ENCODE measurements around the gene TLNRD1.
"Not testable (repeated sequence)": the region's sequence is repeated elsewhere in the genome, so short reads cannot be mapped to it uniquely, and the experiment has no call there.

TLNRD1 gene

GRCh38 chr15:81000624-81001151 lies at the start of gene TLNRD1:
TSS of gene TLNRD1 (plus strand) at chr15:81000923. CDS start at chr15:81002272, 1,349 bp downstream.
- DNase-seq (ENCODE audit: low spot score), result peak; percentile 82

DNA sequence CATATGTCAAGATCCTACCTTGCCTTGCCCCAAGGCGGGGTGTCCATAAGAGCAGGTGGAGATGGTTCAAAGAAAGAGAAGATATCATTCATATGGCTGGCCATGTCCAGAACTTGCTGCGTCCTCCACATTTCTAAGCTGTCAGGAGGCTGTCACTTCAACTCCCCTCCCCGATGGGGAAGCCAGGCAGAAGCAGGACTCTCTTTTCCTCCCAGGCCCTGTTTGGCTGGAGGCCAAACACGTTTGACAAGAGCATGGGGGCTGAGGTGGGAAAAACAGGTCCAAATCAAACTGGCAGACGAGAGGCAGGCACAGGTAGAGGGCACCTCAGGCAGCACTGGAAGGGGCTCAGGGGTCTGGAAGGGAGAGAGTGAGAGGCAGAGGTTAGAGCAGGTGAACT lies 48.8 kb upstream of the TLNRD1 start:
- DNase-seq (ENCODE audit: low spot score), result no peak

DNA sequence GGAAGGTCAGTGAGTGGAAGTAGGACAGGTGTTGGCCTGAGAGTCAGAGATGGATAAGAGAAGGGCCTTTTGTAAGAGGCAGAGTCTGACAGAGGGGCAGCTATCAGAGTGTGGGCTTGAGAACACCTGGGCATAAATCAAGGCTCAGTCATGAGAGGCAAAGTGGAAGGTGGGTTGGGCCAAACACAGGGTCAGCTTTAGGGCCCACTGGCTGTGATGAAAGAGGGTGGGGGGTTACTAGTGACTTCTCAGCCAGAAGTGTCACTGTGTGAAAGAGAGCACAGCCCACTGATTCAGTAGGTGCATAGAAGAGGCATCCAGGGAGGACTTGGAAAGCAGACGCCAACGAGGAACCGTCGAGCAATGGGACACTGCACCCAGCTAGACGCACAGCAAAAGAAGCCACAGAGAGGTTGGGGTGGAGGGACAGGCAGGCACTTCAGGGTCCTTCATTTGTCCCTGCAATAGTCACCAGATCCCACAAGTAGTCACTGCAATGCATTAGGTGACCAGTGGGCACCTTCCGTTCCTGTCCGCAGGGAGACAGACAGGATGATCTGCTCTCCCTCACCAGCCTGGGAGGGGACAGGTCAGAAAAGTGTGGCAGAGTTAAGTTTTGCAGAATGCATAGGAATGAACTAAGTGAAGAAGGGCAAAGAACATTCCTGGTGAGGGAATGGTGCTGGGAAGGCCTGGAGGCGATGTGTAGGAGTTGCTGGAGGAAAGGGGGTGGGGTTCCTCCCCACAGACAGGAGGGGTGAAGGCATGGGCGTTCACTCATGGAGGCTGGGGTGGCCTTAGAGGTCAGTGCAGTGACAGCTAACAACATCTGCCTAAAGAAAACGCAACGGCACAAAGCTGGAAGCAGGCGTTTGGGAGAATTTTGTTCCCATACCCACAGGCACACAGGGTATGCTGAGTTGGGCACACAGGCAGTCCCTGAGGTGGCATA lies 47.4 kb upstream of the TLNRD1 start:
- DNase-seq (ENCODE audit: low spot score), result no peak

DNA sequence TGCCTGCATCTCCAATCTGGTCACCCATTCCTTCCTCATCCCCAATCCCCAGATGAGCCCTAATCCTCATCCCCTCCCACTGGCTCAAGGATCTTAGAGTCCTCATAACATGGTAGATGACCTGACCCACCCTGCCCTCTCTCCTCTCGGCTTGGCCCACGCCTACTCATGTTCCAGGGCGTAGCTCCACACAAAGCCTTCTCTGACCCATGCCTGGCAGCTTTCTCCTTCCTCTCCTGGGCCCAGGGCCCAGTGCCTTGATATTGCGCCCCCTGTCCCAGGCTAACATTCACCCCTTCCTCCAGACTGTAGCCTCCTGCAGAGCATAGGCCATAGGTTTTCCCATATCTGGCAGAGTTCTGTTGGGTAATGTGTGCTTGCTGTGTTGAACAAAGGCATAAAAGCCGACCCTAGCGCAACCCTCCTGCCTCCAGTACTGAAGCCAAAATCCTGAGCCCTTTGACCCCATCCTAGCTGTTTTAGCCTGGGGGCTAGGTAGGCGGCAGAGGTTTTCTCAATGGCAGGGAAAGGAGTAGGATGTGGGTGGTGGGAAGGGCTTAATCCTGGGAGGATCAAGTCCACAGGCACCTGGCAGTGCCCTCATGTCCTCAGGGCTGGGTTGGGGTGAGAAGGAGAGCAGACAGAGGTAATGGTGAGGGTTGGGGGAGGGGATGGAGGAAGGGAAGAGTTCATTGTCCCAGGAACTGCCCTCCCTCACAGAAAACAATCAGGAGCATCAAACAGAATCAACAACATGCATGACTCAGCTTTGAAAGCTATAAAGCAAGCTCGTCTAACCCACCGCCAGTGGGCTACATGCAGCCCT lies 46.6 kb upstream of the TLNRD1 start:
- DNase-seq (ENCODE audit: low spot score), result no peak

GRCh38 chr15:80955571-80956452 lies 44.9 kb upstream of the TLNRD1 start:
- DNase-seq (ENCODE audit: low spot score), result not testable (repeated sequence)

DNA sequence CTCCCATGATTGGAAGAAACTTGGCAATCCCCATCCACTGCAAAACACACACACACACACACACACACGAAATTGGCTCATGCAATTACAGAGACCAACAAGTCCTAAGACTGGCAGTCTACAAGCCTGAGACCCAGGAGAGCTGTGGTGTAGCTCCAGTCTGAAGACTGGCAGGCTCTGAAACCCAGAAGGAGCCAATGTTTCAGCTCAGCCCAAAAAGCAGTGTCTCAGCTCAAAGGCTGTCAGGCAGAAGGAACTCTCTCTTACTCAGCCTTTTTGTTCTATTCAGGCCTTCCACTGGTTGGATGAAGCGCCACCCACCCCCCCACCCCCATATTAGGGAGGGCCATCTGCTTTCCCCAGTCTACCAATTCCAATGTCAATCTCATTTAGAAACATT lies 43.2 kb upstream of the TLNRD1 start:
- DNase-seq (ENCODE audit: low spot score), result no peak

- no peak for DNase-seq (ENCODE audit: low spot score)
These were observed 42.7 kb upstream of the TLNRD1 start for GRCh38 chr15:80957976-80958375.

GRCh38 chr15:80958818-80959495 lies 41.8 kb upstream of the TLNRD1 start:
- DNase-seq (ENCODE audit: low spot score), result no peak

- DNase-seq (ENCODE audit: low spot score), result not testable (repeated sequence)
These were observed 35.3 kb upstream of the TLNRD1 start for GRCh38 chr15:80965454-80965853.

DNA sequence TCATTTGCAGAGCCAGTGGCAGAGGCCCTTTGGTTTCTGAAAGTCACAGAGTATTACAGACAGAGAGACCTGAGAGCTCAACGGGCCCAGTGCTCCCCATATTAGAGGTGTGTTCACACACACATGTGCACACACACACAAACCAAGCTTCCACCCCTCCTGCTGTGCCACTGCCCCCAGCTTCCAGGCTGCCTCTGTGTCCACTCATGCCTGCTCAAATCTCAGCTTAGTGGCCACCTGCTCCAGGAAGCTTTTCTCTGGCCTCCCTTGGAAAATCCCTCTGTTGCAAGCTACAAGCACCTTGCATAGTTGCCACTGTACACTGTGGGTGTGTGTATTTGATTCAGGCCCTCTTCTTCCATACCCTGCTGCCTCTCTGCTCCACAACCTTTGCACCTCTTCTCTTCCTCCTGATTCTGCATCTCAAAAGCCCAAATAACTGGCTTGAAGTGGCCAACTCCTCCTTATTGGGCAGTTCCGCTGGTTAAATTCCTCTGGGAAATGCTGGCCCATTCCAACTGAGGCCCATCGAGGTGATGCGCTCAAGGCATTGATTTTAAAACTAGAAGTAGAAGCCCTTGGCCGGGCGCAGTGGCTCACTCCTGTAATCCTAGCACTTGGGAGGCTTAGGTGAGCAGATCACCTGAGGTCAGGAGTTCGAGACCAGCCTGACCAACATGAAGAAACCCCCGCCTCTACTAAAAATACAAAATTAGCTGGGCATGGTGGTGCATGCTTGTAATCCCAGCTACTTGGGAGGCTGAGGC lies 34.1 kb upstream of the TLNRD1 start:
- no peak for DNase-seq (ENCODE audit: low spot score)

- no peak for DNase-seq (ENCODE audit: low spot score)
These were observed 33.3 kb upstream of the TLNRD1 start for GRCh38 chr15:80967451-80967850.

DNA sequence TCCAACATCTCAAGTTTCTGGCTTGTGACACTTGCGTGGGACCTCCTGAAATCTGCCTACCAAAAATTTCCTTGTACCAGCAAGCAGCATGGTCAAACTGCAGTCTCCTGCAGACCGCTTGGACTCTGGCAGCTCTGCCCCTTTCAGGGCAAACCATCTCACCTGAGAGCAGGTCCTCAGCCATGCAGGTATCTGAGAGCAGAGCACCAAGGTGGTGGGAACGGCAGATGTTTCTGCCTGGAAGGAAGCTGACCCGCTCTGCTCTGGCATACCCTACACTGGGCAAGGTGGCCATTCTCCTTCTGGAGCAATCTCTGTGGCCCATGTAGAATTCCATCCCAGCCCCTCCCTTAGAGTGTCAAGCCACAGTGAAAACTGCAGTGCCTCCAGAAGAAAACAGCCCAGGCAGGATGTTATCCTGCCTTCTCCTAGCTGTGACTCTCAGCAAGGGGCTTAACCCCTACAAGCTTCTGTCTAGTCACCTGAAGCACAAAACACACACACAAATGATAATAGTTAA lies 32.7 kb upstream of the TLNRD1 start:
- DNase-seq (ENCODE audit: low spot score), result no peak

DNA sequence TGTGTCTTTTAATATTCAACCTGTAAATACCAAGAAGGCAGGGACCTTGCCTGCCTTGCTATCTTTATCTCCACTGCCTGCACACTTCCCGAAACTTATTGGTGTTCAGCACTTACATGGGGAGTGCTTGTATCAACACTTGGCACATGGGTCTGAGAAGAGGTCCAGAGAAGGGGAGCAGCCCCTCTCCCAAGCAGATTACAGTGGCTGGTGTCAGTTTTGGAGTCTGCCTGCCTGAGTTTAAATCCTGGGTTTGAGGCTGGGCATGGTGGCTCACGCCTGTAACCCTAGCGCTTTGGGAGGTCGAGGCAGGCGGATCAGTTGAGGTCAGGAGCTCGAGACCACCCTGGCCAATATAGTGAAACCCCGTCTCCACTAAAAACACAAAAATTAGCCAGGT lies 31.4 kb upstream of the TLNRD1 start:
- DNase-seq (ENCODE audit: low spot score), result no peak

DNA sequence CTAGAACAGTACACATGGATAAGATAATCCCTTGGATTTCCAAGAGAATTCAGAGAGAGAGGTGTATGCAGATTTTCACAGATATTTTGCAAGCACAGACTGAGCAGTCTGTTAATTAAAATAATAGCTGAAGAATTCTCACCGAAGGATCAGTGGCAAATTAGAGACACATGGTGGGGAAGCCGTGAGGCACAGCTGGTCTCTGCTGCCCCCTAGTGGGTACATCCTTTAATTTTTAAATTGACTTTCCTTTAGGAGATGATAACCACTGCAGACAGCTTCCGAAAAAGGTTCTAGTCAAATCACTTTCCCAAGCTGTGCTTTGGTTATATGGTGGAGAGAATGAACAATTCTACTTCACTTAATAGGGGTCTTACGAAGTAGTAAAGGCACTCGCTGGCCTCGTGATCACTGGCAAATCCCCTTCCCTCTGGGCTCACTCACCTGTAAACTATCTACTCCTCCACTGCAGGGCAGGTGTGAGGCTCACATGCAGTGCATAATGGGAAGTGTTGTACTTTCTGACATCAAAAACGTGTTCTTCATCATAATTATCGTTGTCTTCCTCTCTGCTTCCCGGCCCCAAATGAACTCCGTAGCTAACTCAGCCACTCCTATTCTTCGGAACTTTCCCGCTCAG lies 30.6 kb upstream of the TLNRD1 start:
- DNase-seq (ENCODE audit: low spot score), result peak; percentile 62

DNA sequence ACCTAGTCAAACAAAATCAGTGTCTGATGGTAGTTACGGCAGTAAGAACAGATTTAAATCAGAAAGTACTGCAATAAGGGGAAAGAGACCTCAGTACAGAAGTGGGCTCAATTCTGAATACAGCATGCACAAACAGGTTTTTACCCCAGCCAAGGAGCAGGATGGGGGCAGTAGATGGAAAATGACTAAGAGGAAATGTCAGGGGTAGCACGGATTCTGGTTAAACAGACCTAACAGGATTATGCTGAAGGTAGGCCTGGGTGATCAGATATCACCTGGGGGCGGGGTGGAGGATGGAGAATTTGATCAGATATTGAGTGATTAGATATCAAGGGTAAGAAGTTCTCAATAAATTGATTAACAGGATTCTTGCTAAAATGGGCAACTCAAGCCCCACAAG lies 30.1 kb upstream of the TLNRD1 start:
- DNase-seq (ENCODE audit: low spot score), result no peak

DNA sequence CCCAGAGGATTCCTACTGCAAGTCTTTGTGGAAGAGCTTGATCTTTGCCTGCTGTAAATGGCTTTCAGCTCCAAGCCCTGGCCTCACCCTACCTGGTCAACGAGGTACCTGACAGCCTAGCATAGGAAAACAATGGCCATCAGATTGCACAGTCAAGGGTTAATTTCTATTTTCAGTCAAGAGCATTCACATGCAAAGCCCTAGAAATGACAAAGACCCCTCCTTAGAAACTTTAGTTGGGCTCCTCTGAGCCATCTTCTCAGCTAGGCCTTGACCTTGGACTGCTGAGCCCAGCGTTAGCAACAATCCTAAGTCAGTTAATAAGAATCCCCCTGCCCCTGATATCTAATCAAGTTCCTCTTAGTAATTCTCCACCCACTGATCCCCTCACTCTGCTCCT lies 29.6 kb upstream of the TLNRD1 start:
- DNase-seq (ENCODE audit: low spot score), result no peak

- no peak for DNase-seq (ENCODE audit: low spot score)
These were observed 28.4 kb upstream of the TLNRD1 start for GRCh38 chr15:80972276-80972675.

GRCh38 chr15:80974914-80975313 lies 25.8 kb upstream of the TLNRD1 start:
- DNase-seq (ENCODE audit: low spot score), result no peak

- DNase-seq (ENCODE audit: low spot score), result no peak
These were observed 23.9 kb upstream of the TLNRD1 start for GRCh38 chr15:80976851-80977250.

- DNase-seq (ENCODE audit: low spot score), result no peak
These were observed 23.1 kb upstream of the TLNRD1 start for GRCh38 chr15:80977627-80978036.

Measured in germinal center (tissue), 1 donor.